ACHN (cell line): ENCODE results near the gene PRR29.
A peak's percentile ranks its signal among the peaks of the same experiment; 100 is the strongest.

Experiments used
- DNase-seq: peaks from one replicate; pipeline ENCODE4 v3.0.0-alpha.2; 2015
- in situ Hi-C: cut with HindIII; loops from 2 replicates; pipeline ENCODE4 v1.10.0; 2017; ENCODE audit warnings: low sequenced_read_pairs, low pct_ligation_motif_present, low pct_unique_long_range_greater_than_20kb

Gene PRR29

GRCh38 chr17:63998050-63998720 is at the start of gene PRR29:
Gene PRR29, plus strand, starts transcription at chr17:63998351. Its CDS starts 14 bp downstream, at chr17:63998365.
- peak; percentile 77 for DNase-seq
- in situ Hi-C loops: no loop called here

- DNase-seq: no peak
- in situ Hi-C loops: no loop called here
These were observed 49.6 kb upstream of the PRR29 start for GRCh38 chr17:63948521-63948920.

GRCh38 chr17:63949576-63950250 is 48.4 kb upstream of the PRR29 start:
- no peak for DNase-seq
- in situ Hi-C loops: no loop called here

- in situ Hi-C loops: no loop called here
- peak; percentile 18 for DNase-seq
These were observed 46.9 kb upstream of the PRR29 start for GRCh38 chr17:63950940-63951907.

DNA sequence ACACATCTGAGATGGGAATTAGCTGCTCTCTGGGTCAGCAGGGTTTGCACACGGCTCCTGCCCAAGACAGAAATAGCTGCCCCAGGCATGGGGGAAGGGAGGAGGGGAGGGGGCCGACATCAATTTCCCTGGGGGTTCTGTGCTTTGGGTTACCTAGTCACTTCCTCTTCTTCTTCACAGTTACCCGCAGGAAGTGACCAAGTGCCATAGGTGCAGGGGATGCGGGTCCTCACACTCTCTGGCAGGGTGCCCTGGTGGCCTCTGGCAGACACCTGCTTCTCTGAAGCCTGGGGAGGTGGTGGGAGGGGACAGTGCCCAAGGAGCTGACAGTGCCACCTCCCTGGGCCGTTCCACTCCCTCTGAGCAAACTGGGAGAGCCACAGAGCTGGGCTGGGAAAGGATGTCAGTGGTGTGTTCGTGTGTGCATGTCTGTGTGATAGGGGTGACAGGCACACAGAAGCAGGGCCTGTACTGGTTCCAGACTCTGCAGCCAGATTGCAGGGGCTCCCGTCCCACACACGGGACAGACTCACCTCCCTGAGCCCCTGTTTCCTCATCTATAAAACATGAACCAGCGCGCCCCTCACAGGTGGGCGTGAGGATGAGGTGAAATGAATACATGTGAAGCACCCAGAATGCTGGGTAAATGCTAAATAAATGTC is 43.6 kb upstream of the PRR29 start:
- no peak for DNase-seq
- in situ Hi-C loops: no loop called here

DNA sequence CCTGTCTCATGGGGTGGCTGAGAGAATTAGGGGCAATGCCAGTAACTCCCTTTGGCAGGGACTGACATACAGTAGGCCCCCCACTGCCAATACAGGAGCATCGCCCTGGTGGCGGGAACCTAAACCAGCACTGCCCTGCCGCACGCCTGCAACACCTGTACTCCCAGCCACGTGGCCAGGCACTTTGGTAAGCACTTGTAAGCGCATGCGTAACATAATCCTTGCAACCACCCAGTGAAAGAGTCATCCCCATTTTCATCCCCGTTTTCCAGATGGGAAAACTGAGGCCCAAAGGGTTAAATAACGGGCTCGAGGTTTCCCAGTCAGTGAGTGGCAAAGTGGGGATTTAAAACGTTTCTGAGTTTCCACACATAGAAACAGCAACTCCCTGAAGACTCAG is 42.9 kb upstream of the PRR29 start:
- in situ Hi-C loops: no loop called here

GRCh38 chr17:63955791-63956190 is 42.4 kb upstream of the PRR29 start:
- in situ Hi-C loops: no loop called here
- DNase-seq: no peak

More for the DNA sequence above, 42.9 kb upstream of the PRR29 start:
- no peak for DNase-seq

- in situ Hi-C loops: no loop called here
- no peak for DNase-seq
These were observed 41.7 kb upstream of the PRR29 start for GRCh38 chr17:63956296-63956920.

DNA sequence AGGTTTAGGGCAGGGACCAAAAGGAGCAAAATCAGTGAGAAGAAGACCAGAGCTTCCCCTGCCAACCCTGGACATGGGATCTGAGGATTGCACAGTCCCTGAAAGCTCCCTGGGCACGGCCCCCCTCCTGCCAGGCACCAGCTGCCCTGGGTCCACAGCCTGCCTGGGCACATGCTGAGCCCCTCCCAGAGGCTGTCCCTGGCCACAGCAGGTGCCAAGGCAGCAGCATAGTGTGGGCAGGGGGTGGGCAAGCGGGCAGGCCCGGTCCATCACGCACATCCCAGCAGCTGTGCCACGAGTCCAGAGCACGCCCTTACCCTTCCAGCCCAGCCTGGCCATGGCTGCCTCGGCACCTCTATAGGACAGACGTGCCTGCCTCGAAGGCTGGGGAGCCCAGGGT is 38.1 kb upstream of the PRR29 start:
- in situ Hi-C loops: no loop called here
- DNase-seq: no peak

- DNase-seq: no peak
- in situ Hi-C loops: no loop called here
These were observed 37.7 kb upstream of the PRR29 start for GRCh38 chr17:63960430-63960829.

DNA sequence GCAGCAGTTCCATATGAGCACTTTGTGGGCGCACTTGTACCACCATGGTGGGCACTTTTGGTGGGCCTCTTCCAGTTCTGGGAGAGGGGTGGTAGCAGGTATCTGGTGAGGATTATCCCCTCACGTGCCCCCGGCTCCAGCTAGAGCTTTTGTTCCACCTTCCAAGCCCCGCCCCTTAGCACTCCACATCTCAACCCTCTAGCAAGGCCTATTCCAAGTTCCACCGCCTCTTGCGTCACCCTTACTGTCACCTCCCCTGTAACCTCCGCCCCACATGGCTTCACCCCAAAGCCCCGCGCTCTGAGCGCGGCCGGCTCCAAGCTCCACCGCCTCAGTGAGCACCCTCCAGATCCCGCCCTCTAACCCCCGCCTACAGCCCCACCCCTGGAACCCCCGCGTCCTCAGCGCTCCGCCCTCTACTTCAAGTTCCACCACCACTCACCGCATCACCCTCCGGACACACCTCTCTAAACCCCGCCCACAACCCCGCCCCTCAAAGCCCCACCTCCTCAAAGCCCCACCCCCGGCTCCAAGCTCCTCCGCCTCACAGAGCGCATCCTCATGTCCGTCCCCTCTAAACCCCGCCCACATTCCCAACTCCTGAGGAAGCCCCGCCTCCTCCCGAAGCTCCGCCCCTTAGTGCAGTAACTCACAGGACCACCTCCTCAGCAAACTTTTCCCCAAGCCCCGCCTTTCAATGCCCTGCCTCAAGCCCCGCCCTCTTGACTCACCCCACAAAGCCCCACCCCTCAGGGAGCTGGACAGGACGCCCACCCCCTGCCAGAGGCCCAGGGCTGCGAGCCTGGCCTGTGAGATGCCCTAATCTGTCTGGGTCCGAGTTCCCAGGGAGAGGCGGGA is 36.6 kb upstream of the PRR29 start:
- in situ Hi-C loops: no loop called here
- peak; percentile 70 for DNase-seq

DNA sequence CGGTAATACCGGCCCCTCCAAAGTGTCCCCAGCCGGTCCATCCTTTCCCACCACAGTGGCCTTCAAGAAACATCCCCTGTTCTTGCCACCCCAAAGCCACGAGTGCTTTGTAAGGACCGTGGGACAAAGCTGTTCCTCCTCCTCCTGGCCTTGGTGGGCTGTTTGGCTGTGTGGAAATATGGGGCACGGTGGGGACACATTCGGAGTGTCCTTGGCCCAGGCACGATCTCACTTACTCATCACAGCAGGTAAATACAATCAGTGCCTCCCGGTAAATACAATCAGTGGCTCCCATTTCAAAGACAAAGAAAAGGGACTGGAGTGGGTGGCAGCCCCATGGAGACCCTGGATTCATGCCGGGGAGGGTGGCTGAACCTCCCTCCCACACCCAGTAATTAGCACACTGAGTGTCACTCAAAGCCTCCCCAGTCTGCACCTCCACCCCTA is 35.8 kb upstream of the PRR29 start:
- in situ Hi-C loops: no loop called here
- DNase-seq: no peak

- no peak for DNase-seq
- in situ Hi-C loops: no loop called here
These were observed 35.0 kb upstream of the PRR29 start for GRCh38 chr17:63963123-63963522.

DNA sequence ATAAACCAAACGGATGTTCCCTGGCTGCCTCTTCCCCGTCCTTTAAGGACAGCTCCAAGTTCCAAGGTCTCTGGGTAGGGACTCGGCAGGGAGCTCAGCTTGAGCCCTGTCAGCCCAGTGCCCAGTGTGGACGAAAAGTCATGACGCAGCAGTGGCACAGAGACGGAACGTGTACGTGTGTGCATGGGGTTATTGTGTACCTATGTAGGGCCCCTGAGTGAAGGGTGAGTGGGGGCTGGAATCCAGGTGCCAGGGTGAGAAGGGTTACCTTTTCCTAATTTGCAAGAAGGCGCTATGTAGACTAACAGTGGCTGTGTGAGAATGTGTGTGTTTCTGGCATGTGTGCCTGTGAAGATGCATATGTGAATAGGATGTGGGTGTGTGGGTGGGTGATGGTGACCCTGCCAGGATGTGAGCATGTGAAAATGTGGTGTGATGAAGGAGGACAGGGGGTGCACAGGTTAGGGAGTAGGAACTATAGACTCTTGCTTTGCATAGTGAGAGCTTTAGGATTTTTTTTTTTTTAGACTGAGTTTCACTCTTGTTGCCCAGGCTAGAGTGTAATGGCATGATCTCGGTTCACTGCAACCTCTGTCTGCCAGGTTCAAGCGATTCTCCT is 31.4 kb upstream of the PRR29 start:
- DNase-seq: no peak
- in situ Hi-C loops: no loop called here

DNA sequence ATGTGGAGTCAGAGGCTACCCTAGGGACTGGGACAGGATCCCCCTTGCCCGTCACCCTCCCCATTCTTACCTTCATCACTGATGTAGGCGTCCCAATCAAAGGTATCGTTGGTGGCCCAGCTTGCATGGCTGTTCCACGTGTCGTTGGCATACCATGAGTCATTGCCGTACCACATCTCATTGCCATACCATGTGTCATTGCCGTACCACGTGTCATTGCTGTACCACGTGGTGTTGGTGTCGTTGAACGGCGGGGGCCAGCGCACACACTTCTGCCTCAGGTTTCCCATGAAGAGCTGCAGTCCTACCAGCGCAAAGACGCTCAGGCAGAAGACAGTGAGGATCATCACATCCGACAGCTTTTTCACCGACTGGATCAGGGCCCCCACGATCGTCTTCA is 30.2 kb upstream of the PRR29 start:
- no peak for DNase-seq
- in situ Hi-C loops: no loop called here

- in situ Hi-C loops: no loop called here
- DNase-seq: no peak
These were observed 28.9 kb upstream of the PRR29 start for GRCh38 chr17:63969278-63969677.

GRCh38 chr17:63972796-63973195 is 25.4 kb upstream of the PRR29 start, which contains the start of gene SCN4A:
Gene SCN4A, minus strand, starts transcription at chr17:63972918. Its CDS starts 77 bp downstream, at chr17:63972841.
- in situ Hi-C loops: no loop called here
- DNase-seq: no peak
